Measurements from ENCODE around the gene SMYD3. TPM values are rescaled to one million over a fixed set of nuclear protein-coding genes. Genes with fewer than 3 reads are reported as not detected.

SMYD3 gene
- total RNA-seq, 1 experiment from 2014 or later = 25.5 TPM

- H3K4ac ChIP-seq (ENCODE audit: low read depth, low read length) = no peak overlapping the region
- no peak overlapping the region for H2AFZ ChIP-seq (ENCODE audit: low read length)
- H2BK12ac ChIP-seq (ENCODE audit: insufficient read length, low read depth, low read length) = no peak overlapping the region
- no peak overlapping the region for H3K23ac ChIP-seq (ENCODE audit: insufficient read length, low read depth, low read length)
- no peaks in the 10 kb centered on the region for H3K27me3 ChIP-seq (ENCODE audit: insufficient read depth, low read length)
- H4K8ac ChIP-seq (replicated peaks; ENCODE audit: insufficient read length, low read depth, low read length) = no peak overlapping the region
- no peak overlapping the region for H3K4me2 ChIP-seq (ENCODE audit: insufficient read depth, insufficient read length, low read length)
- Mint-ChIP-seq H3K4me1 (peaks cover 10 to 14% of the 10 kb centered on the region in 2 experiments), H3K36me3 (ENCODE audit: insufficient read depth in 1 of 3, low read depth in 3 of 3) (no peaks in the 10 kb centered on the region; a peak in 1 of 7 replicates), H3K9me3 (no peaks in the 10 kb centered on the region), H3K27ac (no peak overlapping the region), H3K4me3 (no peak overlapping the region), H3K27me3 (ENCODE audit: low read depth) (no peaks in the 10 kb centered on the region; the same call in 1 of the 2 replicates)
- H3K9ac ChIP-seq (ENCODE audit: extremely low read depth, insufficient read length, low read length) = no peak overlapping the region
- no peak overlapping the region for H4K5ac ChIP-seq (ENCODE audit: insufficient read length, low read depth, low read length)
- H4K20me1 ChIP-seq (ENCODE audit: control insufficient read depth, insufficient read depth, insufficient read length) = no peaks in the 10 kb centered on the region
- no peak overlapping the region for H2AK5ac ChIP-seq (ENCODE audit: insufficient read length, low read length)
- H2BK5ac ChIP-seq (ENCODE audit: insufficient read length, low read length) = no peak overlapping the region
- no peak for DNase-seq
- H3K9me3 ChIP-seq (ENCODE audit: control insufficient read depth, low read depth, low read length) = no peaks in the 10 kb centered on the region
- no peak overlapping the region for H3K27ac ChIP-seq (ENCODE audit: insufficient read length, low read depth, low read length)
- H2BK15ac ChIP-seq (ENCODE audit: low read depth, low read length) = no peak overlapping the region
- H3K79me2 ChIP-seq (ENCODE audit: insufficient read depth, low read length) = no peaks in the 10 kb centered on the region
- TF ChIP-seq, protein P1, sequence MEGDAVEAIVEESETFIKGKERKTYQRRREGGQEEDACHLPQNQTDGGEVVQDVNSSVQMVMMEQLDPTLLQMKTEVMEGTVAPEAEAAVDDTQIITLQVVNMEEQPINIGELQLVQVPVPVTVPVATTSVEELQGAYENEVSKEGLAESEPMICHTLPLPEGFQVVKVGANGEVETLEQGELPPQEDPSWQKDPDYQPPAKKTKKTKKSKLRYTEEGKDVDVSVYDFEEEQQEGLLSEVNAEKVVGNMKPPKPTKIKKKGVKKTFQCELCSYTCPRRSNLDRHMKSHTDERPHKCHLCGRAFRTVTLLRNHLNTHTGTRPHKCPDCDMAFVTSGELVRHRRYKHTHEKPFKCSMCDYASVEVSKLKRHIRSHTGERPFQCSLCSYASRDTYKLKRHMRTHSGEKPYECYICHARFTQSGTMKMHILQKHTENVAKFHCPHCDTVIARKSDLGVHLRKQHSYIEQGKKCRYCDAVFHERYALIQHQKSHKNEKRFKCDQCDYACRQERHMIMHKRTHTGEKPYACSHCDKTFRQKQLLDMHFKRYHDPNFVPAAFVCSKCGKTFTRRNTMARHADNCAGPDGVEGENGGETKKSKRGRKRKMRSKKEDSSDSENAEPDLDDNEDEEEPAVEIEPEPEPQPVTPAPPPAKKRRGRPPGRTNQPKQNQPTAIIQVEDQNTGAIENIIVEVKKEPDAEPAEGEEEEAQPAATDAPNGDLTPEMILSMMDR (conservative IDR thresholded peaks at IDR 0.05) = no peak
- no peak overlapping the region for H3K14ac ChIP-seq (ENCODE audit: insufficient read depth, low read length)
- H2BK120ac ChIP-seq (ENCODE audit: low read depth, low read length, poor library complexity, severe bottlenecking) = no peak overlapping the region
- no peak overlapping the region for H3T11ph ChIP-seq (ENCODE audit: low read length)
- H3K56ac ChIP-seq (ENCODE audit: insufficient read length, low read depth, low read length) = no peak overlapping the region
- no peak overlapping the region for H3K18ac ChIP-seq (ENCODE audit: insufficient read length, low read depth, low read length)
- WGBS (ENCODE audit: extremely low coverage, insufficient read length, low lambda C conversion rate) = no CpG with 5 or more reads among the region's 4 CpGs
- no peaks in the 10 kb centered on the region for H3K4me1 ChIP-seq (ENCODE audit: insufficient read depth, low read length)
- no peak overlapping the region for H2BK20ac ChIP-seq (ENCODE audit: low read depth, low read length, poor library complexity, severe bottlenecking)
- no peak overlapping the region for H4K91ac ChIP-seq (ENCODE audit: insufficient read length, low read depth, low read length)
- H3K79me1 ChIP-seq (ENCODE audit: insufficient read depth, low read depth, low read length, poor library complexity, severe bottlenecking) = no peaks in the 10 kb centered on the region
- H3K23me2 ChIP-seq (ENCODE audit: insufficient read length, low read depth, low read length, poor library complexity, severe bottlenecking) = no peaks in the 10 kb centered on the region
Measured at GRCh38 chr1:245768596-245768995, 738.5 kb downstream of the SMYD3 start.

Data from H9 (cell line).